Activated naive CD4-positive, alpha-beta T cell treated with anti-CD3 and anti-CD28 coated beads, Interleukin-2, amount 50 U/mL, for 16 hours (primary cell): ENCODE measurements around the gene SSH2.
A peak's percentile ranks its signal among the peaks of the same experiment; 100 is the strongest.

Experiments
- DNase-seq: peaks from one replicate; pipeline ENCODE4 v3.0.0-alpha.2; 2020

SSH2 gene

DNA sequence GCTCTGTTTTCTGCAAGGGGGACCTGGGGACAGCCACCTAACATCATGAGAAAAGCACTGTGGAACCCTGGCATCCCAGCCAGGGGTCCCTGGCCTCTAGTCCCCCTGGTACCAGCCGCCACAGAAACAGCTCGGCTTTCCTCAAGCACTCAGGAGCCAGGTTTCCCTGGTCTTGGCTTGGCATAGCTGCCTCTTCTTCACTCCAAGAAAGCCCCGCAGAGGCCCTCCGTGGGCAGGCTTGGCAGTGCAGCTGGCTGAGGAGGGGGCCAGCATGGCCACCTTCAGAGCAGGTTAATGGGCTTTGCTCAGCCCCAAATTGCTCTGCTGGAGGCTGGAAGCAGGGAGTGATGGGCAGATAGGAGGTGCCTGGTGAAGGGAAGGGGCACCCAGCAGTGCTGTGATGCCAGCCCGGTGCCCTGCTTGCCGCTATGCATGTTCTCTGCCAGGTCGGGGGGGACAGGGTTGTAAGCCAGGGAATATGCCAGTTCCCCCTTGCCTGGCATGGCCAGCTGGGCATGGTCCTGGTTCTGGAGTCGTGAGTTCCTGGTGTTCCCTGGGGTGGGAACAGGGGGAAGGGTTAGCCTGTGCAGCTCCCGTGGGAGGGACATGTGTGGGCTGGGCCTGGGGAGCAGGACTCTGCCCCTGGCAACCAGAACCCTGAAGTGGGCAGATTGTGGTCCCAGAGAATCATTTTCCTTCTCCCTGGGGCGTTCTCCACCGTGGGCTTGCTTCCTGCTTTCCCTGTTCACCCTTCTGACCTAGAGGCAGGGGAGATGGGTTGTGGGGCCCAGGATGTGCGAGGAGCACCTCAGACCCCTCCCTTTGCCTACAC, 333.9 kb downstream of the SSH2 start:
- DNase-seq: no peak

DNA sequence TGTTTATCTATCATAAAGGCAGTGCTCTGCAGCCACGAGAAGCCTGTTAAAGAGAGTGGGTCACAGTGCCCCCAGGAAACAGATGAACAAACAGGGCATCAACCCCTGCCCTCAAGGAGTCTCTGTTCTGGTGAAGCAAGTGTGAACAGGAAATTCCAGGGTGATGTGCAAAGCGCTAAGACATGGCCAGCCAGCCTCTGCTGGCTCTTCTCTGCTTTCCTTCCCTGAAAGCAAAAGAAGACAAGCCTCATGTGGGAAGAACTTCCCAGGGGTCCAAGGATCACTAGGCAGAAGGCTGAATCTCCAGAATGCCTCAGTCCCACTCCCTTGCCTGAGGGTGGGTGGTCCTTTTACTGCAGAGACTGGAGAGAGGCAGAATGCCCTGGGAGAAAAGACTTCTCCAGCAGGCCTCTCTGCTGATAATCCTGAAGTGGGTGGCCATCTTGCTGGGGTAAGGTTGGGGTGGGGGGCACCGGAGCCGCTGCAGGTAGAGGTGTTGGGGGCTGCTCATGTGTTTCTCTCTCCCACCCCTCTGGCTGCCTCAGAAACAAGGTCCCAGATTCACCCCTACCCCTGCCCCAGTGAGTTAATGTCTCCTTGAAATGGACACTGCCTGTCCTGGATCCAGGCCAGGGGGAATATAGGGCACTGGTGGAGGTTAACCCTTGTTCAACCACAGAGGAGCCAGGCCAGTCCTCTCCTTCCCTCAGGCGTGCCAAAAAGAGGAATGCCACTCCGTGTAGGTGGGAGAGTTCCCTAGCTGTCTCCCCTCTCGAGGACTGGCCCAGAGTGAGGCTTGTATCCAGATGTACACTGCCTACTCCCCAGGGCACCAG, 334.7 kb downstream of the SSH2 start:
- DNase-seq: no peak

DNA sequence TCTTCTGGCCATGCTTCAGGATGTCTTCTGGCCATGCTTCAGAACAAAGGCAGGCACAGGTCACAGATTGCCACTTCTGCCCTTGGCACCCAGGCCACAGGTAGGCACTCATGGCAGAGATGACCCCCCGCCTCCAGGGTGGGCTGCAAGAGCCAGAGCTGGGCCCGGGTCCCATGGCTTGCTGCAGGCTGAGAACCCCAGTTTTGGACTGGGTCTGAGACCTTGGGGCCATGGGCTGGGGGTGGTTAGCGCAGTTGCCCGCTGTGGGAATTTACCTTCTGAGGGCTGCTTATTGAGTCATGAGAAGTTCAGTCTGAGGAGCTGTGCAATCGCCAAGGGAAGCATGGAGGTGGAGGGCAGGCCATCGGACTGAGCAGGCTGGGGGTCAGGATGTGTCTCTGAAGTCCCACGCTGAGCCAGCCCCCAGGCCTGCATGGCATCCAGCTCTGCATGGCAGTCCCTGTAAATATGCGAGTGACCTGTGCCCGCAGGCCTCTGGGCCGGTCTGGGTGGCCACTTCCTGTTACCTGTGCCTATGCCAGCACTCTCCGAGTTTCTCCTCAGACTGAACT, 335.4 kb downstream of the SSH2 start:
- peak; percentile 11 for DNase-seq

DNA sequence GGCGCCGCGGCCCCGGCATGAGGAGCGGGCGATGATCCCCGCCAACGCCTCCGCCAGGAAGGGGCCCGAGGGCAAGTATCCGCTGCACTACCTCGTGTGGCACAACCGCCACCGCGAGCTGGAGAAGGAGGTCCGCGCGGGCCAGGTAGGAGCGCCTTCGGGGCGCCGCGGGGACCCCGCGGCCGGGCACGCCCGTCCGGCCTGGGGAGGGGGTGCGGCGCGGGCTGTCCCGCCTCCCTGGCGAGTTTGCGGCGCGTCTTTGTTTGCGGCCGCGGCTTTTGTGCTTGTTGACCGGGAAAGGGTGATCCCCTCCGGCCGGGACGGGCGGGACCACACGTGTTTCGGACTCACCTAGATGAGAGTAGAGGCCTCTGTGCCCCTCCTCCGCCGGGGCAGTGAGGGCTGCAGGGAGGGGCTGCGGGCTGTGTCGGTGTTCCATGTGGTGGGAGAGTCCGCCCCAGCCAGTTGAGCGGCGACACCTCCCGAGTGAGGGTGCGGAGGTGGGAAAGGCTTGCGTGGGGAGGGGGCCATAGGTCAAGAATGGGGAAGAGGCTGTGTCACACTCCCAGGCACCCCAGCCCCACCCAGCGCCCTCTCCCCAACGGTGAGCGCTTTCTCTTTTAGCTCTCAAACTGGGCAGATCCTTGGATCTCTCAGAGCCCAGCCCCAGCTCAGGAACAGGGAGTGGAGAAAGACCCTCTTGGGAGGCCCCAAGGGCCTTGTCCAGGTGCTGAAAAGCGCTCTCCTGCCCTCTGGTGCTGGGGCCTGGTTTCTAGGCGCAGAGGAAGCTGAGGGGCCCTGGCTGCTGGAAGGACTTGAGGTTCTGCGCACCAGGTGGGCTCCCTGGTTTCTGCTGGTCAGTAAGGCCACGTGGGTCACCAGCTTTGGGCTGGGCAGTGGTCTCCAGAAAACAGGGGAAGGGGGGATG, 336.2 kb downstream of the SSH2 start:
- DNase-seq: peak; percentile 38

DNA sequence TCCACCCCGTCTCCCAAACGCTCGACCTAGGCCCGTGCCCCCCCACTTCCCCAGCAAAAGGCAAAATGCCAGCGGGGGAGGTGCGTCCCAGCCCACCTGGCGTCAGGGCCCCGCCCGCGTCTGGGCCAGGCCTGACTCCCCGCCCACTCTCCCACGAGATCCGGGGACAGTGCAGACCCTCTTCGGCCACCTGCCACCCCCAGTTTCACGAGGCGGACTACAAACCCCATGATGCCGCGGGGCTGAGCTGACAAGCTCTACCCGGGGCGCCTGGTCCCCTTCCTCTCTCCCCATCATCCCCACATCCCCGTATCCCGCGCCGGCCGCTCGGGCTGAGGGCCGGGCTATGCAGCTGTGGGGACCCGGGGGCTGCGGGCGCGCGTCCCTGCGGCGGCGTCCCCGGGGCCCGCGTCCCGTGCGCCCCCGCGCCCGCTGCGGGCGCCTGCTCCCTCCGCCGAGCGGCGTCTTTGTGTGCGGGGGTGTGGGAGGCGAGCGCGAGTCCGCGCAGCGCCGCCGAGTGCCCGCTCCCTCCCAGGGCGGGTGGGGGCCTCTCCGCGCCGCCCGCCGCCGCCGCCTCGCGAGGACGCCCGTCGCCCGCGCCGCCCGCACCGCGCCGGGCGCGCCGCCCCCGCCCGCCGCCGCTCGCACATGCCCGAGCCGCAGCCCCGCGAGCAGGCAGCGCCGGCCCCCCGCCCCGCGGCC, 337.0 kb downstream of the SSH2 start, which contains the start of gene ANKRD13B:
Gene ANKRD13B (plus strand): TSS at position 283 of the 702 bp plus-strand sequence. CDS start 490 bp downstream, outside the sequence.
- peak; percentile 60 for DNase-seq

DNA sequence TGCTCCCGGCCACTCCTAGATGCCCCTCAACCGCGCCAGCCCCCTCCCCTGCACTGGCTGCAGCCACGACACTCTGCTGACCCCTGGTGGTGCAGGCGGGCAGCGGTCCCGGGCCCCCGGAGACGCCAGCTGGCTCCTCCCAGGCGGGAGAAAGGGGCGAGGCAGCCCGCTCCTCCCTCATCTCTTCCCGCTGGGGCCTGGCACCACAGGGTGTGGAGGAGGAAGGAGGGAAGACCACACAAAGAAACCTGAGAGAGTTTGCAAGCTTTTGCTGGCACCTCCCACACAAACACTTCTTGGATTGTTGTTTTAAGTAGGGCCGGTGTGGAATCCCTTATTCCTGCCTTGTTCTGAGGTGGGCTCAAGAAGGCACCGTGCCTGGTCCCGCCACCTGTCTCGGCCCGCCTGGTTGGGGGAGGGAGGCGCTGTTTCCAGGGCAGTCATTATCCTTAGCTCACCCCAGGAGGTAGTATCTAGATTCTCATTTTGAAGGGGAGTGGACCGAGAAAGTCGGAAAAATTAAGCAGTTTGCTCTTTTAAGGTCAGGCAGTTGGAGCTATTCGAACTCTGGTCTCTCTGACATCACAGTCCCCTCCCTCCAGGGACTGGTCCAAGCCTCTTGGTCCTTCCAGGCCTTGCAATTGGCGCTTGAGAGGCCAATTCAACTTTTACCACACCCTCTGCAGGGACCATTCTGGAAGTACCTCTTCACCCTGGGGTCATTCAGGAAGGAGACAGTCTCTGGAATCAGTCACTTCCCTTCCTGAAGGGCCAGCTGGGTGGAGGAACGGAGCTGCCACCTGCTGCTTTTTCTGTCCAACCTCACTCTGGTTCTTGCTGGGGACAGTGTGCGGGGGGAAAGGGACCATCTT, 338.1 kb downstream of the SSH2 start:
- peak; percentile 84 for DNase-seq

DNA sequence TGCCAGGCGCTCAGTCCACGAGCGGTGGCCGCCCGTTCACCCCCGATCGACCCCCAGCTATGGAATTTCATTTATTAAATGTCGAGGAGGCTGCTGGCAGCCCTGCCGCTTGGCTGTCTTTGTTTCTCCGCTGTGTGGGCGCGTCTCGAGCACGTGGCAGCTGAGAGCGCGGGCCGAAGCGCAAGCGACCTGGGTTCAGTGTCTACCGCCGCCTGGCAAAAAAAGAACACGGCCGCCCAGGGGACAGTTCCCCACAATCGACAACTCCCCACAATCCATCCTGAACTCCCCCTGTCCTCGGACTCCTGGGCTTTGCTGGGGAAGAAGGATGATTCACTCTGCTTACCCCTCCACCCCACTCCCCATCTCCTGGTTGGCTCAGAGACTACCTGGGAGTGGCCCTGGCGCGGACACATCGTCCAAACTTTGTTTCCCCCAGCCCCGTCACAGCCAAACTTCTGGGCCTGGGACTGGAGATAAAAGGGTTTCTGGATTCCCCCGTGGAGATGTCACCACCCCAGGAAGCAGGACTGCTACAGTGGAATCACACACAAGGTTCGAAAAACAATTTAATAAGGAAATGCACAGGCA, 338.8 kb downstream of the SSH2 start:
- DNase-seq: peak; percentile 61

DNA sequence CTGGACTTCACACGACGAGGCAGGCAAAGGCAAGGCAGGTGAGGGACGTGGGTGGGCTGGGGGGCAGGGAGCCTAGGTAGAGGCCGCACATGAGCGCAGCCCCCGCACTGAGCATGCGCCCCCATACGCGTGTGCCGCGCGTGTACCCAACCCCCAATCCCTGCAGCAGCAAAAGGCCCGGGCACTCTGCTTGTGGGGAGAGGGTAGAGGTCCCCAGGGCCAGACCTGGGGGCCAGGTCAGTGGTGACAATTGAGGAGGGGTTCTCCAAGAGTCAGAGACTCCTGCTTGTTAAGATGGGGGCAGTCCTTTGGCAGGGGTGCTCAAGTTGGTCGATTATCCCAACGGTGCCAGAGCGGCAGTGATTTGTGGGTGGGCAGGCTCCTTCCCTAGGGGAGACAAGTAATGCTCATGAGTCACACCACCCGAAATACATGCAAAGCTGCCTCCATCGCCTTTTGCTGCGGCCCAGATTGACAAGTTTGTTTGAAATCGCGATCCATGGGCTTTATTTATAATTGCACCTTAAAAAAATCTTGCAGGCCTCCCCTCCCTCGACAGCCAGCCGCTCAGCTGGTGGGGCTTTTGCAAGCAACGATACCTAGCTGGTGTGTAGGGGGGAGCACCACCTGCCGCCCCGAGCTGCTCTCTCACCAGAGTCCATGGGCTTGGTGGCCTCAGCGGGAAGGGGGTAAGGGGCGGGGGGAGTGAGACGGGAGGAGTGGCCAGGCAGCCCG, 339.4 kb downstream of the SSH2 start:
- DNase-seq: peak; percentile 13

DNA sequence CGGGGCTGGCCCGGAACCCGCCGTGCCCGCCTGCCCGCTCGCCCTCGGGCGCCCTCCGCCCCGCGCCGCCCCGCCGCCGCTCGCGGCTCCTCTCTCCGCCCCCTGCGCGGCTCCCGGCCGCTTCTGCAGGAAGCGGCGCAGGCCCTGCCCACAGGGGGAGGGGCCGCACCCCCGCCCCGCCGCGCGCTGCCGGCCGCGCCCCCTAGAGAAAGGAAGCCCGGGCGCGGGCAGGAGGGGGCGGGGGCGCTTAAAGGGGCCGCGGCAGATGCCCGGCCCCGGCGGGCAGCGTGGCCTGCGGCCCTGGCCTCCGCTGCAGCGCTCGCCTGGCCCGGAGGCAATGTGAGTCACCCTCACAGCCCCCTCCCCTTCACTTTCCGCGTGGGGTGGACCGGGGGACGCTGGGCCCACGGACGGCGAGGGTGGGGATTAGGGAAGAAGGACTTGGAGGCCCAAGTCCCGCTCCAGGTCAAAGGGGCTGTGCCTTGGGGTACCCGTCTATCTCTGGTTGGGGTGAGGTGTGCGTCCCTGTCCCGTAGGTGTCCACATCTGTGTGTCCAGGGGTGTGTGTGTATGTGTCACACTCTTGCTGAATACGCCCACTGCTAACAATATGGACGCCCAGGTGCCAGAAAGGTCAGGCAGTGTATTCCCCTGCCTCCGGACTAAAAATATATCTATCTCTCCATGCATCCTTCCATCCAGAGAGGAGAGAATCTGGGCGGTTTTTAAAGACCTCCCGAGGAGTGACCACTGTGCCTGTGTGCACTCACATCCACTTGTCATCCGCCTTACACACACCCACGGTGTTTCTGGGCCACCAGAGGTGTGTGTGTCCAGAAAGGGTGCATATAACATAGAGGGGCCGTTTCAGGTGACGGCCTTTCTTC, 340.3 kb downstream of the SSH2 start, which contains the start of gene GIT1:
Gene GIT1 (minus strand): TSS at position 125 of the 887 bp plus-strand sequence. CDS start 270 bp downstream, outside the sequence.
- peak; percentile 87 for DNase-seq

DNA sequence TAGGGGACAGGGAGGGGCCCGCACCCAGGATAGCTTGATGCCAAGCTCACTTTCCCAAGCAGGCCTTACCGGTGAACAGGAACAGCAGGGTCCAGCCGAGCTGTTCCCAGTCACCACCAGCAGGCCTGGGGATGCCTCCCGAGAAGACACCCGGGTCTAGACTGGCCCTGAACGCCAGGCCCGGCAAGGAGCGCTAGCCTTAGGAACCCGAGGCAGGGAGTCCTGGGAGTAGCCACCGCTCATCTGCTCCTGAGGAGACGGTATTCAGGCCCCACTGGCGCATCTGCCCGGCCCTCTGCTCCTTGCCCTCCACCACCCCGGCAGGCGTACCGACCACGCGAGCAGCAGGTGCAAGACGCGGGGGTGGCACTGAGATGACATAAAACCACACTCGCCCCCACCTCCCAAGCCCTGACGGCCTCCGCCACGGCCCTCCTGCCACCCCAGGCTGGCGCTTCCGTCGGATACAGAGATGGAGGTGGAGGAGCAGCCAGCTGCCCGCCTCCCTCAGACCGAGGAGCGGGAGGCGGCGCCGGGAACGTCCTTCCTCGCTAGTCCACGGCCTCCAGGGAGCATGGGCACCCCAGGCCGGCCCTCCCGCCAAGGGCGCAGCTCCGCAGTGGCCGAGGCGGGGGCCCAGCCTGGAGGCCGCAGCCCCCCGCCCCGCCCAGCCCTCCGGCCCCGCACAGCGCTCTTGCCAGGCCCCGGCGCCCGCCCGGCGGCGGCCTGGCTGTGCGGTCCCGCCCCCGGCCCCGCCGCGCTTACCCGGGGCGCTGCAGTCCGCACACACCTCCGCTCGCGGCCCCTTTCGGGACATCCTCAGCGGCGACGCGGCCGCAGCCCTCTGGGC, 341.2 kb downstream of the SSH2 start:
- peak; percentile 66 for DNase-seq

DNA sequence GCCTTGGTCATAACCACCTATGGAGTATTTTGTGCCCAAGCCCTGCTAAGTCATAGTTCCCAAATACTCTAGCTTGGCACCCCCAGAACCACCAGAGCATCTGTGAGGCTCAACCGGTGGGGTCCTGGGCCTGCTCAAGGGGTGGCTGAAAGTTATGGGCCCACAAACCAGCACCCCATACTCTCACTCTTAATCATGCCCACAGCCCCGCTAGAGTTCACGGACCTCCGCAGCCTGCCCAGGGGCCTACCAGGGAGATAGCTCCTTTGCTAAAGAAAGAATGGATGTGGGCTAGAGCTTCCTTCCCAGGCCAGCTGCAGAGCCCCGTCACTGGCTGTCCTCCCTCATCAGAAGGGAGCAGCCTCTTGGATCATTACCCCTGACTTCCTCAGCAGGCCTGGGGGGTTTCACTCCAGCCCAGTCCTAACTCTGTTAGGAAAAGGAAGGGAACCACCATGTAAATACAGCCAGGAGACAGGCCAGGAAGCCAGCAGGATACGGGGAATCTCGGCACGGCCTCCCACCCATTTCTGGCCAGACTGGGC, 341.9 kb downstream of the SSH2 start:
- DNase-seq: peak; percentile 8

DNA sequence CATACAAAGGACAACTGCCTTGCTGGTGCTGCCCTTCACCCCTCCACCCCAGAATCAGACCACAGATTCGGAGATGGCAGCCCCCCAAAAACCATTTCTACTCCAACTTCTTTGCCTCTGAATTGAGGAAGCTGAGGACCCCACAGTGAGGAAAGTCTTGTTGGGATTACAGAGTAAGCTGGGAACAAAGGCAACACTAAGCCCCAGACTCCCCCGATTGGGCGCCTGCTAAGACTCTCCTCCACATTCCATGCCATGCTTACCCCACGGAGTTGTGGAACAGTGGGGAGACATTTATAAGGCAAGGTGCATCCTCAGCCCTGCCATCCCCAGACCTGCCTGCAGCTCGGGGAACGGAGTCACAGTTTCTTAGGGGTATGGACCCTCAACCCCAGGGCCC, 342.4 kb downstream of the SSH2 start:
- peak; percentile 10 for DNase-seq

DNA sequence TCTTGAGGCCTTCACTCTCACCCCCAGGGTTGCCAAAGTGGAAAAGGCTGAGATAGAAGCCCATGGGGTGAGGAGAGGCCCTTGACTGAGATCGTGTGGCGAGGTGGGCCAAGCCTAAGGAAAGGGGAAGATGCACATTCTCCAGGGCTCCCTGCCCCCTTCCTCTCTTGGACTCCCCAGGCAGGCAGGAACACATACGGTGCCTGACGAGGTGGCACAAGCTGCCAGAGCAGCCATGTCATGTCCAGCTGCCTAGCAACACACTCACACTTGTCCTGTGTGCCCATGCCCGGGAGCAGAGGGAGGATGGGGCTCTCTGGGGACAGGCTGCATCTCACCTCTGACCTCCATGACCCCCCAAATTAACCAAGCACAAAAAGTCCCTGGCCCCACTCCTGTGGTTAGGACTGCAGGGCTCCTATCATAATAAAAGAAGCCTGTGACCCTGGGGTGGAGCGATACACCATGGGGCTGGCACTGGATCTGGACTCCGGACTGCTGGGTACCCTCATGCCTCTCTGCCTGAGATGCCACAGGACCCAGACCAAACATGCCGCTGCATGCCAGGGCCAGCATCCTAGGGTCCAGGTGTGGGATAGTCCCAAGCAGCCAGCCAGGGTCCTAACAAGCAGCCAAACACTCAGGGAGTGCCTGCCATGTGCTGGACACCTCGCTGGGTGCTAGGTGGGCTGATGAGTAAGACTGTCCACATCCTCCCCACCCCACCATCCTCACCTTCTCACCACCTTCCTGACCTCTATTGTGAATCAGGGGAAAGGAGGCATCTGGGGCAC, 343.2 kb downstream of the SSH2 start:
- peak; percentile 9 for DNase-seq

DNA sequence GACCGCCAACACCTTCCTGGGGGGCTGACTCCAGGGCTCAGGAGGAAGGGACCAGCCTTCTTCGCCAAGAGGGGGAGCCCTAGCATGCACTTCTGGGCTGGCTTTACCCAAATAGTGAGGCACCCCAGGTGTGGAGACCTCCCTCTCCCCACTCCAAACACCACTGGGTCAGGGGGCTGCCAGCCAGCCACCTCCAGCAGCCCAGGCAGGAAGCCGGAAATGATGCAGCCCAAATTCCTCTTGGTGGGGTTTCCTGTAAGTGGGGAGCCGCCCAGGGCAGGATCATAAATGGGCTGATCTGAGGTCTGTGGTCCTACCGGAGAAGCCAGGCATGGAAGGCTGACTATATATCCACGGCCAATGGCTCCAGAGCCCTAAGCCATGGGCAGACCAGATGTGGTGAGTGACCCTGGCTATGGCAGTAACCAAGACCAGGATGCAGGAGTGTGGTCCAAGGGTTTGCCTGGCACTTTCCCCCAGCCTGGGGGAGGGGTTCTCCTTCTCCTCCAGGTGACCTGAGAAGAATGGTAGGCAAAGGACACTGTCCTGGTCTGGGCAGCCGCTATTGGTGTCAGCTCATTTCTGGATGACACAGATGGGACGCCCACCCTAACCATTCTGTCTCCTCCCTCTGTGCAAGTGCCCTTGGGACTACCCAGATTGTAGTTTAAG, 344.8 kb downstream of the SSH2 start:
- peak; percentile 33 for DNase-seq

DNA sequence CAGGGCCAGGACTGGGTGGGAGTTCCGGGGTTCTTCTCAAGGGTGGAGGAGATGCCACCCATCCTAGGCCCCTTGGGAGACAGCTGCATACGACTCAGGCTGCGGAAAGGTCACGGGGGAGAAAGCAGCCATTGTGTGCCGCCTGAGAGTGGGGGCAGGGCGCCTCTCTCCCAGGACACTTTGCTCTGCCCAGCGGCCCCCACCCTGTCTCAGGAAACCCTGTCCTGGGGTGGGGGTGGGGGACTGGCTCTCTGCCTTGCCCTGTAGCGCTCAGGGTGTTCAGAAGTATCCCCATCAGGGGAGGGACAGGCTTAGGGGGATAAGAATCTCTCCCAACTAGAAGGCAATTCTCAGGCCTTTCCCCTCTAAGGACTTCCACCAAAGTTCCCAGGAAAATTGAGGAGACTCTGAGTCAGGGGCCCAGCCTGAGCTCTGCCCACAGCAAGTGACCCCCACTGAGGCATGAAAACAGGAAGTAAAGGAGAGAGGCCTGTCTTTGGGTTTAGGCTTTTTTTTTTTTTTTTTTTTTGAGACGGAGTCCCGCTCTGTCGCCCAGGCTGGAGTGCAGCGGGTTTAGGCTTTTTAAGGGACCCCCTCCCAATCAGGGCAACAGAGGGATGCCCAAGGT, 345.5 kb downstream of the SSH2 start:
- DNase-seq: peak; percentile 9
